Glutamatergic neuron (in vitro differentiated cells): Measurements from ENCODE around the gene SCMH1. TPM values are rescaled to one million over a fixed set of nuclear protein-coding genes. Genes with fewer than 3 reads are reported as not detected.
A peak's percentile ranks its signal among the peaks of the same experiment; 100 is the strongest.
"Not testable (repeated sequence)": the region's sequence is repeated elsewhere in the genome, so short reads cannot be mapped to it uniquely, and the experiment has no call there.

Experiments
- DNase-seq: peaks from one replicate; pipeline ENCODE4 v3.0.0; 2022
- H3K27ac Mint-ChIP-seq: one replicate; pipeline ENCODE4 v1.8.0; 2020; ENCODE audit warnings: mild to moderate bottlenecking, mixed read lengths, inconsistent platforms; ENCODE audit not compliant: unreplicated experiment
- H3K27me3 Mint-ChIP-seq: one replicate; pipeline ENCODE4 v1.8.0; 2020; ENCODE audit warnings: mild to moderate bottlenecking, moderate library complexity, mixed read lengths, inconsistent platforms; ENCODE audit not compliant: unreplicated experiment
- H3K36me3 Mint-ChIP-seq: one replicate; pipeline ENCODE4 v1.8.0; 2020; ENCODE audit warnings: mild to moderate bottlenecking, mixed read lengths, inconsistent platforms; ENCODE audit not compliant: unreplicated experiment
- H3K4me1 Mint-ChIP-seq: one replicate; pipeline ENCODE4 v1.8.0; 2020; ENCODE audit warnings: mild to moderate bottlenecking, low read depth, mixed read lengths, inconsistent platforms; ENCODE audit not compliant: unreplicated experiment
- H3K4me3 Mint-ChIP-seq: one replicate; pipeline ENCODE4 v1.8.0; 2020; ENCODE audit warnings: mild to moderate bottlenecking, mixed read lengths, inconsistent platforms; ENCODE audit not compliant: unreplicated experiment
- H3K9me3 Mint-ChIP-seq: one replicate; pipeline ENCODE4 v1.8.0; 2020; ENCODE audit warnings: mild to moderate bottlenecking, moderate library complexity, mixed read lengths, inconsistent platforms; ENCODE audit not compliant: unreplicated experiment
- CTCF ChIP-seq: fragments of 200-600 bp; sonication (generic); IDR thresholded peaks from one replicate; pipeline ENCODE4 v1.5.0; 2021; ENCODE audit not compliant: partially characterized antibody, unreplicated experiment
- total RNA-seq: library from RNA; stranded (reverse); fragmentation: NEBNext Ultra II Directional; extraction: Animal tissue kit (Norgen Biotek cat#: 25700); gene quantifications from one replicate; pipeline ENCODE4 v1.2.1, GENCODE V29; 2021; ENCODE audit not compliant: unreplicated experiment

SCMH1 gene
- total RNA-seq, 1 donor from 2014 or later = 17.8 TPM

GRCh38 chr1:41268154-41268770, 26.2 kb upstream of the SCMH1 start:
- H3K4me1 Mint-ChIP-seq = peaks cover 20% of the 10 kb centered on the region
- peak; percentile 88 for DNase-seq
- H3K27me3 Mint-ChIP-seq = no peaks in the 10 kb centered on the region
- H3K36me3 Mint-ChIP-seq = no peaks in the 10 kb centered on the region
- TF ChIP-seq CTCF = peak; percentile 96
- H3K9me3 Mint-ChIP-seq = no peaks in the 10 kb centered on the region
- H3K27ac Mint-ChIP-seq = no peak overlapping the region
- no peak overlapping the region for H3K4me3 Mint-ChIP-seq

GRCh38 chr1:41261926-41262618, 20.0 kb upstream of the SCMH1 start:
- no peak for DNase-seq
- Mint-ChIP-seq H3K27ac (no peak overlapping the region), H3K27me3 (no peaks in the 10 kb centered on the region), H3K4me3 (no peak overlapping the region), H3K9me3 (no peaks in the 10 kb centered on the region), H3K4me1 (no peaks in the 10 kb centered on the region), H3K36me3 (no peaks in the 10 kb centered on the region)
- no peak for TF ChIP-seq CTCF

- H3K9me3 Mint-ChIP-seq = peaks cover 4% of the 10 kb centered on the region
- H3K36me3 Mint-ChIP-seq = peaks cover 1% of the 10 kb centered on the region
- TF ChIP-seq CTCF = no peak
- no peak overlapping the region for H3K27ac Mint-ChIP-seq
- peaks cover 4% of the 10 kb centered on the region for H3K27me3 Mint-ChIP-seq
- H3K4me3 Mint-ChIP-seq = no peak overlapping the region
- H3K4me1 Mint-ChIP-seq = no peaks in the 10 kb centered on the region
- no peak for DNase-seq
Measured at GRCh38 chr1:41260768-41261167, 18.7 kb upstream of the SCMH1 start.

- no peak overlapping the region for H3K27ac Mint-ChIP-seq
- peaks cover 9% of the 10 kb centered on the region for H3K36me3 Mint-ChIP-seq
- H3K9me3 Mint-ChIP-seq = peaks cover 4% of the 10 kb centered on the region
- no peak for TF ChIP-seq CTCF
- peaks cover 4% of the 10 kb centered on the region for H3K27me3 Mint-ChIP-seq
- H3K4me1 Mint-ChIP-seq = no peaks in the 10 kb centered on the region
- H3K4me3 Mint-ChIP-seq = no peak overlapping the region
- DNase-seq = no peak
Measured at GRCh38 chr1:41259221-41259620, 17.1 kb upstream of the SCMH1 start.

- no peak for DNase-seq
- Mint-ChIP-seq H3K36me3 (peaks cover 15% of the 10 kb centered on the region), H3K4me1 (no peaks in the 10 kb centered on the region), H3K9me3 (peaks cover 6% of the 10 kb centered on the region), H3K27ac (no peak overlapping the region), H3K4me3 (no peak overlapping the region), H3K27me3 (peaks cover 4% of the 10 kb centered on the region)
- no peak for TF ChIP-seq CTCF
Measured at GRCh38 chr1:41255978-41256377, 13.9 kb upstream of the SCMH1 start.

- H3K27ac Mint-ChIP-seq, DNase-seq, H3K4me3 Mint-ChIP-seq, H3K27me3 Mint-ChIP-seq, H3K4me1 Mint-ChIP-seq, H3K9me3 Mint-ChIP-seq: not testable (repeated sequence)
- H3K36me3 Mint-ChIP-seq = peaks cover 15% of the 10 kb centered on the region
Measured at GRCh38 chr1:41251120-41251519, 9.0 kb upstream of the SCMH1 start.
